Measurements from ENCODE around the gene EPHA7.

GRCh38 chr6:93218096-93218495 is 201.3 kb downstream of the EPHA7 start:
- no peak for TF ChIP-seq CTCF (IDR thresholded peaks at IDR 0.05 in 4 of 5, conservative IDR thresholded peaks at IDR 0.05 in 1 of 5)
- no peak for TF ChIP-seq POLR2A (IDR thresholded peaks at IDR 0.05)
